ENCODE data around the gene SP140. TPM values are rescaled to one million over a fixed set of nuclear protein-coding genes. Genes with fewer than 3 reads are reported as not detected.
"Not testable (repeated sequence)": the region's sequence is repeated elsewhere in the genome, so short reads cannot be mapped to it uniquely, and the experiment has no call there.

SP140 gene
- total RNA-seq, 1 donor from 2014 or later: not detected

DNA sequence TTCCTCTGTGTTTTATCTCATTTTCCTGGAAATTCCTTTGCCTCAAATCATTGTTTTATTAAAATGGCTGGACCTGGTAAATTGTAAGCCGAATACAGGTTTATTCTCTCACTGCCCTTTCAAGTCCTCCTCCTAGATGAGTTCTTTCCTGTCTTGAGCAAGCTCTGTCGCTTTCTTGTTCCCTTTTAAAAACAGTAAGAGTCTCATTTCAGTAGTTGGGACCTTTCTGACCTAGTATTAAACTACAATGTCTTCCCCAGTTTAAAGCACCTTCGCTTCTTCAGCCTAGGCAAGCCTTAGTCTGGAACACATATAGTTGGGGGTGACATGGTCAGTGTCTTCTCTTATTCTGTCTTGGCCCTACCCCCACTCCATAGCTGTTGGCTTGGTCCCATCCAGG lies 60.5 kb downstream of the SP140 start:
- no peak for DNase-seq (ENCODE audit: low read depth in 2 of 2)

DNA sequence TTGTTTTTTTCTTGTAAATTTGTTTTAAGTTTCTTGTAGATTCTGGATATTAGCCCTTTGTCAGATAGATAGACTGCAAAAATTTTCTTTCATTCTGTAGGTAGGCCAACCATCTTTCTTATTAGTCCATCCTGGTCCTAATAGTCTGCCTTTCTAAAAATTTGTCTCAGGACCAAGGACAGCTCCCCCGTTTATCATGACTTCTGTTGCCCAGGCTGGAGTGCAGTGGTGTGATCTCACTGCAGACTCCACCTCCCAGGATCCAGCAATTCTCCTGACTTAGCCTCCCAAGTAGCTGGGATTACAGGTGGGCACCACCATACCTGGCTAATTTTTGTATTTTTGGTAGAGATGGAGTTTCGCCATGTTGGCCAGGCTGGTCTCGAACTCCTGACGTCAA lies 63.8 kb downstream of the SP140 start:
- peak; percentile 46 to 49 for DNase-seq (ENCODE audit: low read depth in 2 of 2)

DNA sequence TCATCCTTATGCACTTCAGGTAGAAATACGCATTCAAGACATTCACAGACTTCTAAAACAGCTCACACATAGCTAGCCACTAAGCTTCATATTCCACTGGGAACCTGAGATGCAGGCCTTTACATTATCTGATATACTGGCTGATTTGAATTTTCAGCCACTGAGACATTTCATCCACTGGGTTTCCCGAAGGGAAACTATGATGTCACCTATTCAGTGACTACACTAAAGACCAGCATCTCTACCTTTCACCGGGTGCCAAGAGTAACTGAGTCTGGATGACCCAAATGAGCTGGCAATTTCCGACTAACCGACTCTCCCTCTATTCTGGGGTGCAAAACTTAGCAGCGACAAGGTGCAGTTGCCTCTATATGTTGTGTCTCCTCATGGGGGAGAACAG lies 69.7 kb downstream of the SP140 start:
- no peak for DNase-seq (ENCODE audit: low read depth in 2 of 2)

DNA sequence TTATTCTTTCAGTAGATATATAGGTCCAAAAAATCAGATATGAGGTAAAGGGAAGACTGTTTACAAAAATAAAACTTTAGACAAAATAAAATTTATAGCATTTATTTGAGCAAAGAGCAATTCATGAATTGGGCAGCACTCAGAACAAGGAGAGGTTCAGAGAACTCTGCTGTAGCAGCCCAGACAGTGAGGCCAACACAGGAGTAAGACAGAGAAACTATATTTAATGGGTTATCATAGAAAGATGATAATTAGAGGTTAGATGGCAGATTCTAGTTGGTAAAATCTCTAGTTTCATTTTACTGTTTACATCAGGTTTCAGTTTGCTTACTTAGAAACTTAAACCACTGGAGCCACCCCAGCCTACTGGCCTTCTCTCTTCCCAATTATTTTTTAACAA lies 71.4 kb downstream of the SP140 start:
- DNase-seq (ENCODE audit: low read depth in 2 of 2): no peak

DNA sequence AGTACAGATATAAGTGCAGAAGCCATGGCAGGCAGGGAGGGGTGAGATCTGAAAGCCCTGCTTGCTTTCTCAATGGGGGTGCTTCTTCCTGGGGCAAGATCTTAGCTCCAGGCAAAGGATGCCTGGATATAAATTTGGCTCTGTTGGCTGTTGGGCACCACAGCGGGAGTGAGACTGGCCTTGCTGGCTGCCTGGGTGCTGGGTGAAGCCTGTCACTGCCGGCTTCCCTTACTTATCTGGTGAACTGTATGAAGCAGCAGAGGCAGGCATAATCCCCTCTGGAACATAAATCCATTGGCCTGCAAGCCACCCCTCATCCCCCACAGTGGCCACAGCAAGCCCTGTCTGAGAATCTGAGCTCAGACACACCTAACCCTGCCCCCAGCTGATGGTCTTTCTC lies 74.1 kb downstream of the SP140 start:
- DNase-seq (ENCODE audit: low read depth in 2 of 2): no peak

DNA sequence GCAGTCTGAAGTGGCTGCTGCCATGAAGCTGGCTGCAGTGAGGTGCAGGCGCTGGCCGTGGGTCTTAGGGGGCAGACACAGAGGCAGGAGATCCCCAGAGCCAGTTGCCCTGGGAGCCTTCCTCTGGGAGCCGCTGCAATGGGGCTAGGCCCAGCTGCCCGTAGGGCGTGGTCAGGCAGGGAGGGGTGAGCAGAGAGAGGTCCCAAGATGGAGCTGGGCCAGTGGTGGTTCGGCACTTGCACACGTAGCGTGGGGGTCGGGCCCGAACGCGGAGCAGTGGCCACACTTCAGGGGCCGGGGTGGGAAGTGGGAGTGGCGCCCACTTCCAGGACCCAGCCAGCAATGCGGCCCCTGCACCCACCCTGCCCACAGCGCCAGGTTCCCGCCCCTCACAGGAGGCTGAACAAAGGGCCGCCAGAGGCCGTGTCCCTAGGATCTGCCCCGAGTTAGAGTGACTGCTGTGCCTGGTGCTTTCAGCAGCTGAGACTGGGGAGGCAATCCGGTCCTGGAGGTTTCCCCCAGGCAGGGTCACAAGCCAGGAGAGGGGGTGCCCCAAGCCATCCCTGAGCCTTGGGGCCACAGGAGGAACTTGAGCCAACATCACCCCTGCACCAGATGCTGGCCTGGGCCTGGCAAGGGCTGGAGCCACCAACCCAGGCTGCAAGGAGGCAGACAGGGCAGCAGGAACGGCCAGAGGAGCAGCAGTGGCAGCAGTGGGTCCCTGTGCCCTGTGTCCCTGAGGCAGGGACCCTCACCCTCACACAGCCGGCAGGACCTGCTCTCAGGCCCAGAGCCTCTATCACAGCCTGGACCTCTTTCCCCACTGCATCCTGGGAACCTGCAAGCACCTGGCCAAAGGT lies 80.1 kb downstream of the SP140 start:
- no peak for DNase-seq (ENCODE audit: low read depth in 2 of 2)

DNA sequence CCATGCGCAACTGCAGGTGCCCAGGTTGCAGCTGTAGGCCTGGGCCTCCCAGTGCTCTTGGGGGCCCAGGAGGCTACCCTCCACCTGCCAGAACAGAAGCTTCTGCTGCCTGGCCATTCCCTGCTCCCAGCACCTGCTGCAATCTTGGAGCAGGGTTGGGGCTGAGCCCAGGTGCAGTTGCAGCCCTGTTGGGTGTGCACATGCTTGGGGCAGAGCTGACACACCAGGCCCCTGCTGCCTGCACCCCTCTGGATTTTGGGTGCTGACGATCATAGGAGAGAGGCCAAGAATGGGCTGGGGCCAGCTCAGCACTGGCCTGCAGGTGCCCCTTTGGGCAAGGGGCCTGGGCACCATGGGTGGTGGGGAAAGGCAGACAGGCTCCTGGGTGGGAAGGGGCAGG lies 80.9 kb downstream of the SP140 start:
- no peak for DNase-seq (ENCODE audit: low read depth in 2 of 2)

DNA sequence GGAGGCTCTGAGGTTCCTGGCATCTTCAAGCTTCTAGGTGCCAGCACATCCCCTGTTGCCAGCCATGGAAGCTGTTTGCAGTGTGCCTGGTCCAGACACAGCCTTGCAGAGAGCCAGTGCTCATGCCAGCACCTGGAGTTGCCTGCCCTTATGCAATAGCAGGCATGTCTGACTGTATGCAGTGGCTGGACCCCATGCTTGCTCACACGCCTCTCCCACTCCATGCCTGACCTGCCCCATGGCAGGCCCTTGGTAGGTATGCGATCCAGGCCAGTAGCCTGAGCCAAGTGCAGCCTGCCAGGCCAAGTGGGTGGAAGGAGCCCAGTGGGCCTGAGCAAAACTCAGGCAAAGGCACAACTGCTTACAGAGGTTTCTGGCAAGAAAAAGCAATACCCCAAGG lies 81.9 kb downstream of the SP140 start:
- DNase-seq (ENCODE audit: low read depth in 2 of 2): no peak

DNA sequence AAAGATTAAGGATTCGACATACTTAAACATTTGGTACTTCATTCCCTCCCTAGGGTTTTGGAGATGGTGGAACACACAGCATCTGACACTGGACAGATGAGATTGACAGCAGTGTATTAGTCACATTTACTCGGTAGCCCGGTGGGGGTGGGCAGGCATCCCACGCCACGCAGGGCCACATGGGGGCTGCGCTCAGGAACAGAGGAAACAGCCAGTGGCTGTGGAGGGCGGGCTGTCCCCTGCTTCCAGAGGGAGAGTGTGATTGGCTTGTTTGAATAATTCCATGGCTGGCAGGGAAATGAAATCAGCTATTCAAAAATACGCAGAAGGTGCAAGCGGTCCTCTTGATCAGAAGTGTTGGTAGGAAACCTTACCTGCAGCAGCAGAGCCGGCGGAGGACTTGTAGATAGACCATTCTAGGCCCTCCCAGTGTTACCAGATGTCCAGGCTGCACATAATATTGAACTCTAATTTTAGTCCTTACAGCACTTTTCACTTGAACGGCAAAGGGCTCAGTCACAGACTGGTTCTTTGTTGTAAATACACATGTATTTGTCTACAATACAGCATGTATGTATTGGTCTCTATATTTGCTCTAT lies 83.0 kb downstream of the SP140 start:
- no peak for DNase-seq (ENCODE audit: low read depth in 2 of 2)

DNA sequence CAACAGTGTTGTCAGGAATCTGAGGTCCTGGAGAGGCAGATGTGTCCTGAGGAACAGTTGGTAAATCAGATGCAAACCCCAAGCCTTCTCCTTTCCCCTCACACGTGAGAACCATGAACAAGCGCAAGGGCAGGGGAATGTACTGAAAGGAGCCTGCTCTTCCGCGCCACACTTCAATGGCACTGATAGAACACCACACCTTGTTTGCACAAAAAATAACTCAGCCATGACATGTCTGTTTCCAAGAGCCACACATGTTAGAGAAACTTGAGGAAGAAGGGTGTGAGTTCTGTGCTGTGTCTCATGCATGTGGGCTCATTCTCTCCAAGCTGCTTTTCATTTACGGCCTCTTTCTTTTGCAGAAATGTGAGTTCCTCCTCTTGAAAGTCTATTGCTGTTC lies 85.3 kb downstream of the SP140 start:
- not testable (repeated sequence) for DNase-seq (ENCODE audit: low read depth in 2 of 2)

DNA sequence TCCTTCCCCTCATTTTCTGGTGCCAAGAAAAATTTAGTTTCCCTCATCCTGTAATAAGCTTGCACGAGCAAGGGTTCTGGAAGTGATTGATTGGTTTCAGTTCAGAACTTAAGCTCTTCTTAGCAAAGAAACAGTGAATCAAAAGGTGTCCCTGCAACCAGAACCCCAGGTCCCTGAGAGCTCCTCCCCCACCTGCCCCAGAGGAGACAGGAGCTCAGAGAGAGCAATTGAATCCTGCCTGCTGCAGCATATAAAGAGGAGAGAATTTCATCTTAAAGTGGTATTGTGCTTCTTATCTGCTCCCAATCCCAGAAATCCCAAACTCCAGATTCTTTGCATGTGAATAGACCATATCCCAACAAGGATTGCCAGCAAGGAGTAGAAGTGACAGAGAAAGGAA lies 86.1 kb downstream of the SP140 start:
- DNase-seq (ENCODE audit: low read depth in 2 of 2): not testable (repeated sequence)

DNA sequence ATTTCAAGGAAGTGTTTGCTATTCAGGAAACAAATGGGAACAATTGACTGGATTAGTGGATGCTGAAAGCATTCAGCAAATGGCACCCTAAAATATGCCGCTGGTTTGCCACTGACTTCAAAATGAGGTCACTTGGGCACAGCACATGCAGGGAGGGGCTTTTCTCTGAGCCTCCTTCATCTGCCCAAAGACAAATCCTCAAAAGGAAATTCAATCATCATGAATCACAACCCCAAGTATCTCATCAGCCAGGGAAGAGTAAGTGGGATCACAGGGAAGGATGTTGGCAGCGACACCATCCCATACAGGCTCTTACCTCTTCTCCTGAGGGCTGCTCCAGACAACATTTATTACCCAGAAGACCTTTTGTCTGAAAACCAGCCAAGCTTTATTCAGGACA lies 87.1 kb downstream of the SP140 start:
- DNase-seq (ENCODE audit: low read depth in 2 of 2): peak in 1 of 2 donors; percentile 24

DNA sequence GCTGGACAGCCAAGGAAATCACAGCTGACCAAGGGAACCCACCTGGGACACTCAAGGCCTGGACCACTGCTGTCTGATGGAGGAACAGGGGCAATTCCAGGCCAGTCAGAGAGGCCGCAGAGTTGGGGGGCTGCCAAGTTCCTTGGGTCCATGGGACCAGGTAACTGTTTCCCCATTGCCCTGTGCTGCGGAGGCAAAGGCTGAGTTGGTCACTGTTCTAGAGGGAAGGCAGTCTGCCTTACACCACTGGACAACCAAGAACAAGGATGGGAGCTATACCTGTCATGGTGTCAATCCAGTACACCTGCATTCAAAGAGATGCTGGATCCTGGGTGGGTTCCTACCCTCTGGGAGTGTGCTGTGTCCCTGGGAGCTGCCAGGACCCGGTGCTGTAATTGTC lies 91.8 kb downstream of the SP140 start:
- DNase-seq (ENCODE audit: low read depth in 2 of 2): no peak

DNA sequence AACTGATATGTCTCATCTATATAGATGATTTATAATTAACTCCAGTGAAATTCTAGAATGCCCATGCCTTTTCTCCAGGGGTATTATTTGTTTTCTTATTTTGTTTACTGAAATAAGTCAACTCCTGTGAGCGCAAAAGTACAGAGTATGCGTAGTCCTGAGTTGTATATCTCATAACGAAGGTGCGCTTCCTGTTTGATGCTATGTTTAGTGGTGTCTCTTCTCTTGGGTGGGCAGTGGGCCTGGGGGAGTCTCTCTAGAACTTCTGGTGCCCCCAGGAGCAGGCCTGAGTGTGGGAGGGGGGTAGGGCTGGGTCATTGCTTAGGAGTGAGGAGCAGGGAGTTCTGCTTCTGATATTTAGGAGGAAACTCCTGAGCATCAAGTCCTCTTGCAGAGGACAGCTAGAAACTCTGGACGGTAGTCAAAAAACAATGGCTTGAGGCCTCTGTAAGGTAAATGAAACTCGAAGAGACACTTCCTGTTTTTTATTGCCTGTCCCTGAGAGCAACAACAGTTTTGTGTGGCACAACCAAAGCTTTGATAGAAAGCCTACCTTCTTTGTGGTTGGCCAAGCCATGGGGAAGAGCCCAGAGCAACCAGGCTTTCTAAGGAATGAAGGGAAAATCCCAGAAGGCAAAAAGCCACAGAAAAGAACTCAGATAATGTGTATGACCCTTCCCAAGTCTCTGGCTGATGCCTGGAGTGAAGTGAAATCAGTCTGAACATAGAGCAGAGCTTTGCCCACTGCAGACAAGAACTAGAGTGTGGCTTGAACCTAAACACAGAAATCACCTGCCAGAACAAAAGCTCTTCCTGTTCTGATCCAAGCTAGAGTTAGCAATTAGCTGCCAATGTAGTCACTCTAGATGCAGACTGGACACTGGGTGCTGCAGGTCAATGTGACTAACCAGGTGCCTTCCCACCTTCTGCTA lies 92.9 kb downstream of the SP140 start:
- DNase-seq (ENCODE audit: low read depth in 2 of 2): no peak

DNA sequence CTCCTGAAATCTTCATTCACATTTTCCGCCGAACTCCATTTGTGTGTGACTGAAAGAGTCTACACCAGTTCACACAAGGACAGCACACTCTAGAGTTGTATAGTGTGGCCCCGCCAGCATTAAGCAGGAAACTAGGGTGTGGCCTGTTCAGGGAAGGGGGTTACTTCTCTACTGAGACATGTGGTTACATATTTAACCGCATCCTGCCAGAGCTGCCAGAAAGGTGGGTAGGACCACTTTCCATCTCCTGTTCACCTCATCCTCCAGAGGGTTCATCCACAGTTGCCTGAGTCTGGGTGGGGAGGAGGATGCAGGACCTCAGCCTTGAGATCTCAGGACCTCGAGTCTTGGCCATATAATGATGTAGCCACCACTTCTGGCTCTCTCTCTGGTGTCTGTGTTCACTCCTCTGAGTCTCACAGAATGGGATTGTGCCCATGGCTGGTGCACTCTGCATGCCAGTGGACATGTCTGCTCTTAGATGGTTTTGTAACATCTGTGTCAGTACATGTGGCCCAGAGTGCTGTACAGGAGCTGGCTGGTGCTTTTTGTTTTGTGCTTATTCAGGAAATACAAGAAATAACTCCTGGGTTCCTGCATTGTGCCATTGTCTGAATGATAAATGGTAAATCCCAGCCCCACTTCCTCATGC lies 93.8 kb downstream of the SP140 start:
- peak; percentile 3 to 11 for DNase-seq (ENCODE audit: low read depth in 2 of 2)

DNA sequence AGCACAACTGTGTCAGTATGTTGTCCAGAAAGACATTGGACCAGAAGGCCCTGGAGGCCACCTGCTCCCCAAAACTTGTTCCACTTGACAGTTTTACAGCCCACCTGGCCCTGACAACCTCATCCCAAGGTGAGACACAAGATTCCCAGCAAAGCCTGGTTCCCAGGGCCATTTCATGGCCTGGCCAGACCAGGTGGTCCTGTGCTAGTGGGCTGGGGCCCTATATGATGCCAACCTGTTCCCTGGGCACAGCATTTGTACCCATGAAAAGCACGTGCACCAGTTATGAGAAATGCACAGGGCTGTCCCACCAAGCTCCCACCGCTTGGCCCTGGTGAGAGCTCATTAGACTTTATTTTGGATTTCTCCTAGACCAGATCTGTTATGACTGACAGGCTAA lies 95.5 kb downstream of the SP140 start:
- no peak for DNase-seq (ENCODE audit: low read depth in 2 of 2)

DNA sequence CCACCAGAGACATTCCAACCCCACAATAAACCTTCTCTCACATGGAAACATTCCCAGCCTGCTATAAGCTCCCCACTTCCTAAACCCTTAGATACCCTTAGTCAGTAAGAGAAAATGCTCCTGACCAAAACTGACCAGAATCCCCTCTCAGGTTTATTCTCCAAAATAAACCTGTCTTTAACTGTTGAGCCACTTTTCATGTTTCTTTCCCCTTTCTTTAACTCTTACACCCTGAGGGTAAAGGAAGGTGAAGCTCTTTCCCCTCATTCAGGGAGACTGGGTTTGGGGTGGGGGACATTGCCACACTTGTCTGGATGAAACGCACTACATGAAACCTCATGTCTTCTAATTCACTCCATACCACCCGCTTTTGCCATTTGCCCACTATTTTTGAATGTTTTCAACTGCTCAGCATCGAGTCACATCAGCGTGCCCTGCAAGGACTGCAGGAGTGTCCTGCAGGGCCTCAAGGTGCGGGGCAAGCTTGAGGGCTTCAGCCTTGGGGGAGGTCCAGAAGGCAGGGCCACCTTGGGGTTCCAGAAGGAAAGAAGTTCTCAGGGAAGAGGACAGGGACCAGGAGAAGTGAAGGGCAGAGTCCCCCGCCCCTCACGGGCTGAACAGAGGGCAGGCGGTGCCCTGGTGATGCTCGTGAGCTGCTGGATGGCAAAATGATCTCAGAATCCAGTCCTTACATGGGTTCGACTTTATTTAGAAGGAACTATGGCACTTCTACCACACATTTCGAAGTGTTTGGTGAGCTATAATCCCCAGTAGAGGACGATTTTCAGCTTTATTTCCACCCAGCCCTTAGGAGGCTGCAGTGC lies 97.2 kb downstream of the SP140 start:
- no peak for DNase-seq (ENCODE audit: low read depth in 2 of 2)

DNA sequence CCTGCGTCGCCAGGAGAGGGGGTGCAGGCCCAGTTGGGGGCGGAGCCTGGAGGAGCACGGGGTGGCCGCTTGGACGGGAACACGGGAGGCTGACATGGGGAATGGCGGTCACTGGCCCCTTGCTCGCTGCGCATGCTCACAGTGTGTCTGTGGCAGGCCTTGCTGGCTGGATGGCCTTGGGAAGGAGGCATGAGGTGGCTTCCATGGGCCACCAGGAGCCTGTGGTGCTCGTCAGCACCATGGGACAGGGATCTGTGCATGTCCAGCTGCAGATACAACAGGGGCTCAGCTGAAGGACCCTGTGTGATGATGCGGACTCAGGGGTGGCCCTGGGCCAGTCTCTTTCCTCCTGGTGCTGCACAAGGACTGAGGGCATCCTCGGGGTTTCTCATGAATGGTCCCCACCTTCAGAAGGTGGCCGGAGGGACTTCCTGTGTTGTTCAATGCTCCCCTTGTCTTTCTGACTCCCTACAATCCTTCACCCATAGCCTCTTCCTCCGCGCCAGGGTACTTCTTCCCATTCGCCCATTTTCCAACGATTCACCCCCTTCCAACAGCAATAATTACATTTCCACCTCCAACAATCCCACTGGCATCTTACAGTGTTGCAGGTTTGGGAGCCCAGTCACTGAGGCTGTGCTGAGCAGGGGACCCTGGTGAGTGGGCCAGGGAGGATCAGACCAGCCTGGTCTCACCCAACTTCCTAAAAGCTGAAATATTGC lies 98.0 kb downstream of the SP140 start:
- DNase-seq (ENCODE audit: low read depth in 2 of 2): no peak

DNA sequence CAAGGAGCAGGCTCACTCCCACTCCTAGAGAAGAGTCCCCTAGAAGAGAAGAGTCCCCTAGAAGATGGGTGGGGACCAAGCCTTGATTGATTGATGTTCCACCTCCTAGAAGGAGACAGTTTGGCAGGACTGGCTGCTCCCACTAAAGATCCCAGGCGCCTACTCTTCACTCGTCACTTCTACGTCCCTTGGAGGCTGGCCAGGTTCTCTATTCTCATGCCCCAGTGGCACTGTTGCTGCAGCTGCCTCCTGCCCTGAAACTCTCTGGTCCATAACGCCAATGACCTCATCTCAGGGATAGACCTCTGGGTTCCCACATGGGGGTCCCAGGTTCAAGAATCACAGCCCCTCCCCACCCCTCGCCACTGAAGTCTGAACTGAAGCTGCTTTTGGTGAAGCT lies 99.0 kb downstream of the SP140 start:
- DNase-seq (ENCODE audit: low read depth in 2 of 2): no peak

Measured in lung microvascular endothelial cell (primary cell).